GM21515 (cell line): Measurements from ENCODE around the gene CAPZA1.
A peak's percentile ranks its signal among the peaks of the same experiment; 100 is the strongest.

Experiments
- ATAC-seq: cut with Tn5 transposase; IDR thresholded peaks from one replicate; pipeline ENCODE4 v1.9.1; 2021; ENCODE audit not compliant: unreplicated experiment

The CAPZA1 gene

GRCh38 chr1:112713466-112714312 is 94.1 kb downstream of the CAPZA1 start:
- ATAC-seq, result peak; percentile 29

- ATAC-seq, result peak; percentile 12
Measured at GRCh38 chr1:112714313-112715263, 95.0 kb downstream of the CAPZA1 start.

GRCh38 chr1:112715264-112716053 is 95.8 kb downstream of the CAPZA1 start, which contains the start of gene PPM1J:
Gene PPM1J (minus strand): TSS chr1:112715332. CDS start chr1:112715301, 31 bp downstream.
- peak; percentile 73 for ATAC-seq

GRCh38 chr1:112716133-112716720 is 96.6 kb downstream of the CAPZA1 start:
- ATAC-seq, result peak; percentile 31

- ATAC-seq, result no peak
Measured at GRCh38 chr1:112717263-112717873, 97.7 kb downstream of the CAPZA1 start.

- ATAC-seq, result no peak
Measured at GRCh38 chr1:112718691-112719418, 99.2 kb downstream of the CAPZA1 start.

GRCh38 chr1:112719706-112720105 is 100.1 kb downstream of the CAPZA1 start:
- ATAC-seq, result no peak

GRCh38 chr1:112720800-112721199 is 101.2 kb downstream of the CAPZA1 start:
- ATAC-seq, result no peak
